D341Med (cell line): ENCODE data around the gene SKOR2.

Experiments used
- DNase-seq: peaks from one replicate; pipeline ENCODE4 v3.0.0; 2012; ENCODE audit warnings: low spot score

SKOR2 gene

DNA sequence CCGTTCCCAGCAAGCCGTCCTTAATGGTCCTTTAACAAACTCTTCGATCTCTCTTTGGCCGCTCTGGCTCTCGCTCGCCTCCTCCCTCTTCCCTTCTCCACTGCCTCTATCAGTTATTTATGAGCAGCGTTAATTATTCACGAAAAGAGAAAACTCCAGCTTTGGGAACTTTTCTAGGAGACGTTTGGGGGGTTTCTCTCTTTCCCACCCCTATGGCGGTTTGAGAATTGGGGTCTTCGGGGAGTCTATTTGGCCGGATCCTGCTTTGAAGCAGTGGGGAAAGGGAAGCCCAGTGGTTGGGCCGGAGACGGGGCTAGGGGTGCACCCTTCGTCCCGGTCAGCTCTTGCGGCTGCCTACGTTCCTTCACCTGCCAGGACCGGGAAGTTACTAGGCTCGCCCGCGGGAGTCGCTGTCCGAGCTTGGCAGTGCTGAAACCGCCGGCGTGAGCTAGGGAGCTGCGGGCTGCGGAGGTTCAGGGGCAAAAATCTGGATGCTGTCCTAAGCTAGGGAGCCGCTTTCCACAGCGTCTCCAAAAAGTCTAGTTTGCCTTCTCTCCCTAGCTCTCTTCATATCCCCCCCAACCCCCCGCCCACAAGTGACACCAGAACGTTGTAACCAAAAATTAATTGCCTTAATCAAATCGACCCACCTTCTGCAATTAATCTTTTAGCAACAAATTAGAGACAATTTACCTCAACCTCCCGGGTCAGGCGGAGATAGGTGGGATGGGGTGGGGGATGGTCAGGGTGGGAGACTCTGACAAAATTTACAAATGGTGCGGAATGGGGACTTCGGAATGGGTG lies 8.9 kb upstream of the SKOR2 start:
- DNase-seq, result peak; percentile 79

DNA sequence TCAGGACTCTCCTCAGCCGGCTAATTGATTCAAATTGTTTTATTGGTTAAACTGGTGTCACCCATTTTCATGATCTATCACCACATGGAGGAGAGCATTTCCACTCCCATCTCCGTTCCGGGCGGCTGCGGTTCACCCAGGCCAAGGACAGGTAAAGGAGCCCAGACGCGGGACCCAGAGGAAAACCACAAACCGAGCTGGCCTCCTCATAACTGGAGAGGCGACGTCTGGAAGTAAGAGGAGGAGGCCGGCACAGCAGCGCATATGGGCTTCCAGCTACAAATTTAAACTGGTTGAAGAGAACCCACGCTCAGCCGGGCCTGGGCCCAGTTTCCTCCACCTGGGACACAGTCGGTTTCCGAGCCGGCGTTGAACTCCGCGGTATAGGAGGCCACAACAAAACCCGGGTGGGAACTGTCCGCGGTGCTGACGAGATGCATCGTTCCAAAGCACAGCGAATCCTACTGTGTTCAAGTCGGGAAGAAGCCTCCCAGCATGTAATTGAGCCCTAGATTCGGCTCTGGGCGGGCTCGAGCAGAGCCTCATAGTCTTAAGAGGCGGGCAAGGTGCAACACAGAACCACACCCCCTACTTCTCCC lies 3.0 kb upstream of the SKOR2 start:
- DNase-seq, result no peak

DNA sequence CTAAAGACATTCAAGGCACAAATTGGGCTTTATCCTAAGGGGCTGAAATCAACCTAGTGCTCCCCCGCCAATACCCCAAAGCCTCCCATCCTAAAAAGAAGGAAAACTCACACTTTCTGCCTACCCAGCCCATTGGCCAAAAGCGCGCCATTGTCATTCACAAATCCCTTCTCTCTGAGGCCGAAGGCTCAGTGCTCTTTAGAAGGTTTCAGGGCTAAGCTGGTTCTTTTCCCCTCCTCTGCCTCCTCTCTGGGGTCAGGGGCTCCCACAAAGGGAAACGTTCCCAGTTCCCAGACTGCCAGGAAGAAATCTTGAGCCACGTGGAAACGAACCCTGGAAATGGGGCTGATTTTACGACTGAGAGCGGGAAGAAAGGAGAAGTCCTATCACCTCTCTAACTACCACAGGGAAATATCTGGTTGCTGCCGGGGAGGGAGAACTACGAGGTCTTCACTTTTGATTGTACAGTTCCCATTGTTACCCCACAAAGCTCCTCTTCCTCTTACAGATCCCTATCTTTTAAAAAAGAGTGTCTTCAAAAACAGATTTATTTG lies 1.7 kb upstream of the SKOR2 start:
- no peak for DNase-seq

DNA sequence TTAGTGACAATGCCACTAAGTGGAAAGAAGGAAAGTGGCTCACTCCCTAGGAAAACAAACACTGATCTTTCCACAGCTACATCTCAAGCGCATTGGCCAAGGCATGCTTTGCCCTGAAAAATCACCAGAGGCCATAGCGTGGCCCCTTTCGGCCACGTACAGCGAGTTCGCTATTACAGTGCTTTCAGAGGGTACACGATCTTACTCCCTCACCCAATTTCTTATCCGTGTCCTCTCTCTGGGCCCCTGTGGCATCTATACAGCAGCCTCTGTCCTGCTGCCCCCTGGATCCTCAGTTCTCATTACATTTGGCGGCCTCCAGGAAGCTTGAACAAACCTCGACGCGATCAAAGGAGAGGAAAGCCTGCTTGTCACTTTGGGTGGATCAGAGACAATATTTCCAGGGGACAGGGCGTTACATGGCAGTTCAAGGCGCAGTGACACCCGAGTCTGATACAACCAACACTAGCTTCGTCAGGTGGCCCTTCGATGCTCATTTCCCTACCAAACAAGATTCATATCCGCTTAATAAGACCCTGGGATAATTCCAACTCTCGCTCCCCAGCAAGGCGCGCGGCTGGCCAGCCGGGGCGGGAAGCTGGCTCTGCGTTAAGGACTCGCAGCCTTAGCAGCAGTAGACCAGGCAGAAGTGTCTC lies 941 bp downstream of the SKOR2 start:
- peak; percentile 50 for DNase-seq

DNA sequence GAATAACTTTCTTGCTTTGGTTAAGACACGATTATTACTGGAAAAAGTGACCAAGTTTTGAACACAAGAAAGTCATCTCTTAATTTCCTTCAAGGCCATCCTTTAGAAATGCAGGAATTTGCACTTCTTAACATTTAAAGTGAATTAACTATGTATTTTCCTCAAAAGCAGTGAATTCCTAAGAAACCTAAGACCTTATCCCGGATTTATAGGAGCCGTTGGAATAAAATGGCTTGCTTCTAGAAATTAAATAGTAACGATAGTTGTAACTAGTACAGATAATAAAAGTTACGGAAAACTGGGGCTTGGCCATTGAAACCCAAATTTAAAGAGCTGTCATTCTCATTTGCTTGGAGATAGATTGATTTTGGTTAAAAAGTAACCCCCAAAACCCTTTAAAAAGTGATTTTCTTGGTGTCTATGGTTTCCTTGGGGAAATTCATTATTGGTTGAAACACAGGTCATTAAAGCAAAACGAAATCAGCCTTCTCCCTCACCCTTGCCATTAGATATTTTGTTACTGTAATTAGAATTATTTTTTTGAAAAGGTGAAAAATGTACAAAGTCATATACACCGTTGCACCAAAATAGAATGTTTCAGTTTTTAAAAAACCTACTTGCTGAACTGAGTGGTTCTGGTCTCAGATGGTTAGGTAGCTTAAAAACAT lies 2.0 kb downstream of the SKOR2 start:
- no peak for DNase-seq

DNA sequence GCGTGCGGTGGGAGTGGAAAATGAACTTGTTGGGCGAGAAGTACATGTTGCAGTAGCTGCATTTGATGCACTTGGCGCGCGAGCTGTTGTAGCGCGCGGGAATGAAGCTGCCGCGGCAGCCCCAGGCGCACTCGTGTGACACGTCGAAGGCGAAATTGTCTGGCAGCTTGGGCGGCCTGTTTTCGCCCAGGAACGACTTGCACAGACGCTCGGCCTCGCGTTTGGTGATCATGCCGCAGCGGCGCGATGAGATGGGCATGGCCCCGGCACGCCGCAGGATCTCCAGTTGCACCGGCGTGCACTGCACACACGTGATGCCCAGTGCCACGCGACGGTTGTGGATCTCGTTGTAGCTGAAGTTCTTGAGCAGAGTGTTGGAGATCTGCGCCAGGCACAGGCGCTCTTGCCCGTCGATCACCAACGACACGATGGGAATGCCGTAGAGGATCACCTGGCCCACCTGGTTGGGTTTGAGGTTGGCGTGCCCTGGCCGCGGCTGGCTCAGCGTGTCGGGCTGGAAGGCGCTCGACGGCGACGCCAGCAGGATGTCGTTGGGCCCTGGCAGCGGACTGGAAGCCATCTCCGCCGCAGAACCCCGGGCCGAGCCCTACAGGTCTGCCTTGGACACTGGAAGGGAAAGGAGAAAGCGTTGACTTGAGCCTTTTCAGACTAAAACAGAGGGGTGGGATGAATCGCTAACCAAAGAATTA lies 2.7 kb downstream of the SKOR2 start:
- DNase-seq, result peak; percentile 51

DNA sequence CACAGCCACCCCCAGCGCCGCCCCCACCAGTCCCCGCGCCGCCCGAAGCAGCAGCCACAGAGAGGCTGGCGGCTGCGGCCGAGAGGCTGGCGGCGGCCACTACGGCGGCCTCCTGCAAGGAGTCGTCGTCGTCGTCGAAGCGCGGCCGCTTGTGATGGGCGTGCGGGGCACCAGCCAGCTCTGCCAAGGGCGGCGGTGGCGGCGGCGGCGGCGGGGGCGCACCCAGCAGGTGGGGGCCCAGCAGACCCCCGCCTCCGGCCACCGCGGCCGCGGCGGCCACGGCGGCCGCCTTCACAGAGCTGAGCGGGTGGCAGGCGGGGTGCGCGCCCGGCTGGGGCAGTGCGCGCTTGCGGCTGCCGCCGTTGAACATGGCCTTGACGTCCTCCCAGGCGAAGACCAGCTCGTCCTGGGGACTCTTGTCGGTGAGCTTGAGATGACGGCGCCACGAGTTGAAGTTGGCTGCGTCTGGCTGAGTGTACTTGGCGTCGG lies 3.3 kb downstream of the SKOR2 start:
- DNase-seq, result peak; percentile 55

DNA sequence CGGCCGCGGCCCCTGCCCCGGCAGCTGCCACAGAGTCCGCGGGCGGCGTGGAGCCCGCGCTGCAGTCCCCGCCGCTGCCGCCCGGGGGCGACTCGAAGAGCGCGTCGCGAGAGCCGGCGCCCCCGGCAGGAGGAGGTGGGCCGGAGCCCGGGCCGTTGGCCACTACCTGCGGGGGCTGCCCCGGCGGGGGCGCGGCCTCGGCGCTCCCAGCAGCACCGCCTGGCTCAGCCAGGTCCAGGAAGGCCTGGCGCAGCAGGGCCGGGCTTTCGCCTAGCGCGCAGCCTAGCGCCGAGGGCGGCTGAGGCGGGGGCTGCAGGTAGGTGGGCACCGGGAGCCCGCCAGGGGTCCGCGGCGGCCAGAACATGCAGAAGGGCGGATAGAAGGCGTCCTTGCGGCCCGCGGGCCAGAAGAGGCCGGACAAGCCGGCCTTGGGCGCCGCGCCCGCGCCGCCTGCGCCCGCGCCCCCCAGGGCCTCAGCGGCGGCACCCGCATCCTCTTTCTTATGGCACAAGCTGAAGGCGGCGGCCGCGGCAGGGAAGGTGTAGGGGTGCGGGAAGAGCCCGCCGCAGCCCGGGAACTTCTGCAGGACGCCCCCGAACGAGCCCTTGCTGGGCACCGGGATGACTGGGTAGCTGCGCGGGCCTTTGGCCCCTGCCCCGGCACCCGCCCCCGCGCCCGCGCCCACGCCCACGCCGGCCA lies 3.9 kb downstream of the SKOR2 start:
- peak; percentile 89 for DNase-seq

DNA sequence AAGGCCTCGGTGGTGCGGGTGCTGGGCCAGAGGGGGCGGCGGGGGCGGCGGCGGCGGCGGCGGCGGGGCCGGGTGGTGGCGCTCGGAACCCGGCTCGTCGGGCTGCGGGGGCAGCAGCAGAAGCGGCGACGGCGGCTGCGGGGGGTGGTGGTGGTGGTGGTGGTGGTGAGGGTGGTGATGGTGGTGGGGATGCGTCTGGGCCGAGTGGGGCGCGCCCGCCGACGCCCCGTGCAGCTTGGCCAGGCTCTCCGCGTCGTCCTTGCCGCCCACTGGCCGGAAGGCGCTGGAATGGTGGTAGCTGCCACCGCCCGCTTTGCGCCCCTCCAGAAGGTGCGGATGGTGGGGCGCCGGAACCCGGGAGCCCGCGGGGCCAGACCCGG lies 4.4 kb downstream of the SKOR2 start:
- DNase-seq, result no peak

DNA sequence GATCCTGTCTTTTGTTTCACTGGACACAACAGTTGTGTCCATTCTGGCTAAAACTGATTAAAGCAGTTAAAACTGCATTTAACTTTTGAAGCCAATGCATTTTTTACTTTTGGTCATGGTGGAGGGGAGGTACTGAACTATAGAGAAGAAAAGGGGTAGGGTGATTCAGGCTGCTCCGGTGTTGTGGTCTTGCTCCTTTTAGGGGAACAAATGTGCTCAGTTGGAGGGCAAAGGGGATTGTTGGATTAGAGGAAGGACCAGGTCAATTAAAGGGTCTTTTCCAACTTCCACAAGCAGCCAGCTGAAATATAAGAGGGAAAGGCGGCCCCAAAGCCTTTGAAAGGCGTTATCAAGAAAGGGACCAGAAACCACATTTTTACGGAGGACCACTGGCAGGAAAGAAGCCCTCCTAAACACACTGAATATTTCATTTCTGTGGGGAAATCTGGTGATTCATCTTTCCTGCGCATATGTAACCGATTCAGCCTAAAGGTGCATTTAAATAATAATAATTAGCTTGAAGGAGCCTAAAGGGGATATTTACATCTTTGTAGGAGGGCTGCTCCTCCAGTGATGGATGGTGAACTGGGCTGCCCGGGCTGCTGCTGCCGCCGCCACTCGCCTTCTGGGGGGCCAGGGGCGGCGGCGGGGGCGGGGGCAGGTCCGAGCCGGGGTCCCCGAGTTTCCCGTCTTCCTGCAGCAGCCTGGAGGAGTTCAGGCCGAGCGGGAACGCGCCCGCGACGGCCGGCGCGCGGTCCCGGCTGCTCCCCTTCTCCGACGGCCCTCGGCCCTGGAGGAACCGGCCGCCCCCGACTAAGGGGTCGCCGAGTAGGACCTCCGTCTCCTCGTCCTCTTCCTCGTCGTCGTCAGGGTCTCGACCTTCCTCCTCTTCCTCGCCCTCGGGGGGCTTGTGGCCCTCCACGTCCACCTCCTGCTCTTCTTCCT lies 5.2 kb downstream of the SKOR2 start:
- DNase-seq, result peak; percentile 43

DNA sequence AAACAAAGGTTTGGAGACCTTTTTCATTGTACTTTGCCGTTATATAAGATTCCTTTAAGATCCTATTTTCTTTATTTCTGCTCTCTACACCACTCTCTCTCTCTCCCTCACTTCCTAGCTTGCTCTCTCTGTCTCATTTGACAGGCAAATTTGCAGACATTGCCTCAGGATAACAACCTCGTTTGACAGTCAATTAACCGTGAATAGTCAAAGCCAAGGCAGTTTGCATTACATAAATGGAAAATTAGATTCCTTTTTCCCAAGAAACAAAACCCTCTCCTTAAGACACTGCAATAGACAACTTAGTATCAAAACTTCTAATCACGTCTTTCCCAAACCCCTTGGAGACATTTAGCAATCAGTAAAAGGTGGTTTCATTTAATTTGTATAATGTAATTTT lies 7.4 kb downstream of the SKOR2 start:
- DNase-seq, result no peak

DNA sequence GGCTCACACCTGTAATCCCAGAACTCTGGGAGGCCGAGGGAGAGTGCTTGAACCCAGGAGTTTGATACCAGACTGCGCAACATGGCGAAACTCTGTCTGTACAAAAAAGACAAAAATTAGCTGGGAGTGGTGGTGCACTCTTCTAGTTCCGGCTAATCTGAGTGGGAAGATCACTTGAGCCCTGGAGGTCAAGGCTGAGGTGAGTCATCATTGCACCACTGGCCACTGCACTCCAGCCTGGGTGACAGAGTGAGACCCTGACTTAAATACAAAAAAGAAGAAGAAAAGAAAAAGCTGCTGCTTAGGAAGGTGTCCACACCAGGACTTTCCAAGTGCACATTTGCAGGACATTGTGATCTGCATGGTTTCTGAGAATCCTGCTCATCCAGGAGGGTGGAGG lies 16.4 kb downstream of the SKOR2 start:
- no peak for DNase-seq

DNA sequence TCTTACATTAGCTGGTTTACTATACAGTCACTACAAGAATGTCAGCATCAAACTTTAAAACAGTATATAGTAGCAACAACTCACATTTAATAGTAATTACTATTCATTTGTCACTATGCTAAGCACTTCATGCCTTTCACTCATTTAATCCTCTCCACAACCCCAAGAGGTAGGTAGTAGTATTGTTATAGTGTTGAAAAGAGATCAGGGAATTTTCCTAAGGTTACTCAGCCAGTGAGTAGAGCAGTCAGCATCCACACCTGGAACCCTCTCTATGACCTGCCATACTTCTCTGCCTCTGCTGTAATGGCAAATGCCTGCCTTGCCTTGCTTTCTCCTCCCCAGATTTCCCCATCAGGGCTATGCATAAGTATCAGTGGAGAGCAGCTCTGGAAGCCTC lies 24.8 kb downstream of the SKOR2 start:
- DNase-seq, result no peak

DNA sequence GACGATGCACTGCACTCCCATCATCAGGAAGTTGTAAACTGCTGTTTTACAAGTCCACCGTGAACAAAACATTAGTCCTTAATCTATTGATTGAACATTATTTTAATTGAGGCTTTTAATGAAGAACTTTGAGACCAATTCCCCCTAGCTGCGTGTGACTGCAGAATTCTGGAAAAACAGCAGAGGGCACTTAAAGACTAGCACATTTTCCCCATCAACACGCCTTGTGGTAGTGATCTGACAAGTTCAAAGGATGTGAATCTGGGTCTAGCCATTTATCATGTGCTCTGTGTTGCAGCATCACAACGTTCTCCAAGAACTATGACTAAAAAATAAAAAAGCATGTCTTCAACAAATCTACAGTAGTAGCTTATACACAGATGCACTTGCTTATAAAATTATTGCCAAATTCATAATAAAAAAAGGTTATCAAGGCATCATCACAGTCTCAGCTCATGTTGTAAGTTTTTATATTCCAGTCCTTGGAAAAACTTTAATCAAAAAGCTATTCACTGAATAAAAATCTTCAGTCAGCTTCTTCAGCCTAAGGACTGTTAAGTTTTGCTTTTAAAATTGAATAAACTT lies 35.8 kb downstream of the SKOR2 start:
- DNase-seq, result peak; percentile 71

DNA sequence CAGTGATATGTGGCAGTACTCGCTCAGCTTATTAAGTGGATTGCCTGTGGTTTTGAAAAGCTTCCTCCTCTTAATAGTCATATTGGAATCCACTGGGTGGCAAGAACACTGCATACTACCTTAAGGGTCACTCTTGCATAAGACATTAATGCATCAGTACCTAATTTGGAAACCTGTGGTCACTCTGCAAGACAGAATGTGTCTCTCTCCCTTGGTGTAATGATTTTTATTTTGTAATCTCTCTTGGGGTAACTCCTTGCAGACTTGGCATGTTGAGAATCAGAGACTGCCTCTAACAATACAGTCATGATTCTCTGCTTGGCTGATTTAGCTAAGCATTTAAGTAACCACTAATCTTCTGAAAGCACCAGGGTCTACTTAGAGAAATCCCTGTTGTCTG lies 42.3 kb downstream of the SKOR2 start:
- DNase-seq, result peak; percentile 45

DNA sequence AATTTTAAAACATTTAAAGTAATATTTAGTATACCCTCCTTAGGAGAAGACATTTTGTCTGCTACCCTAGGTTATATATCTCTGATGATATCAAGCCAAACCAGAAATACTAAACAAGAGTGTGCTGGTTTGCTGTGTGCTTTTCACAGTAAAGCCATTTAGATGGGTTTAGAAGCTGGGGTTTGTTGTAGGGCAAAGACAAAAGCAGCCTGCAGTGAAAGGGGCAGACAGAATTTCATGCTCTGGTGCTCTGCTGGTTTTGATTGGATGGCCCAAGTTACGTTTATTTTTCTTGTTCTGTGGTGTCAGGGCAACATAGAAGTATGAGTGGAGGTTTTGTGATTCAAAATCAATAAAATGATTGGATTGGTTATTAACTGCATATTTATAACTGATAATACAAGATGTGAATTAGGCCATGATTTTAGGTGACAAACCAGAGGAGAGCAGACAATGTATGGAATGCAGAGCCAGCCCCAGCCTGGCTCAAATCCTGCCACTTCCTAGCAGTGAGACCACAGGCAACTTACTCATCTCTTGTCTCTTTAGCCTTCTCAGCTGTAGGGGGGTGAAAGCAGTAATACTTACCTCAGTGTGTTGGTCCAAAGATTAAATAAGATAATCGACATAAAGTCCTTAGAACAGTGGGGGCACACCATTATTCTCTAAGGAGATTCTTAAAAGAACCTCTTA lies 44.4 kb downstream of the SKOR2 start:
- DNase-seq, result no peak

DNA sequence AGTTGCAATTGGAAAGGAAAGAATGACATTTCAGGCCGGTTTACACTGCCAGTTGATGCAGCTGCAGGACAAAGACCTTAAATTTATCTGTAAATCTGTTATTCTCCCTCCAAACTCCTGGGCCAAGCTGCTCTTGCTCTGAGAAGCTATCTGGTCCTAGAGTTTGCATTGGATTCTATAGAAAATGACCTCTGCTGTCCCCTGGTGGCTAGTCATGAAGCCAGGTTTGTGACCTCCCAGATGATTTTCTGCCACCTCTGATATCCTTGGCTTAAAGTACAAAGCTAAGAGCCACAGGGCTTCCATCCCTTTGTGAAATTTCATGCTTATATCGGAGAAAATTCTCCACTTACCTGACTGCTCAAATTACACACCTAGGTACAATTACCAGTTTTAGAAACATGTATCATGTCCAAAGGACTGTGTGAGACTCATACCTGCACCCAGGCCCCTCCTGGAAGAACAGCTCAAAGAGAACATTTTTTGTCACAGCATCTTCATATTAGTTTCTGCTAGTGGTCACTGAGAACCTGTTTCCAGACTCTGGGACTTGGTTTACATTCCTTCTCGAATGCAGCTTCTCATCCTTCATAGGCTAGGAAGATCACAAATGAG lies 46.4 kb downstream of the SKOR2 start:
- peak; percentile 71 for DNase-seq
